GM18498 (cell line): Measurements from ENCODE around the gene ZNF638.
A peak's percentile ranks its signal among the peaks of the same experiment; 100 is the strongest.
"Not testable (repeated sequence)": the region's sequence is repeated elsewhere in the genome, so short reads cannot be mapped to it uniquely, and the experiment has no call there.

Source experiments
- ATAC-seq: cut with Tn5 transposase; IDR thresholded peaks from one replicate; pipeline ENCODE4 v1.9.1; 2021; ENCODE audit warnings: mild to moderate bottlenecking, moderate library complexity; ENCODE audit not compliant: unreplicated experiment

ZNF638 gene, protein sequence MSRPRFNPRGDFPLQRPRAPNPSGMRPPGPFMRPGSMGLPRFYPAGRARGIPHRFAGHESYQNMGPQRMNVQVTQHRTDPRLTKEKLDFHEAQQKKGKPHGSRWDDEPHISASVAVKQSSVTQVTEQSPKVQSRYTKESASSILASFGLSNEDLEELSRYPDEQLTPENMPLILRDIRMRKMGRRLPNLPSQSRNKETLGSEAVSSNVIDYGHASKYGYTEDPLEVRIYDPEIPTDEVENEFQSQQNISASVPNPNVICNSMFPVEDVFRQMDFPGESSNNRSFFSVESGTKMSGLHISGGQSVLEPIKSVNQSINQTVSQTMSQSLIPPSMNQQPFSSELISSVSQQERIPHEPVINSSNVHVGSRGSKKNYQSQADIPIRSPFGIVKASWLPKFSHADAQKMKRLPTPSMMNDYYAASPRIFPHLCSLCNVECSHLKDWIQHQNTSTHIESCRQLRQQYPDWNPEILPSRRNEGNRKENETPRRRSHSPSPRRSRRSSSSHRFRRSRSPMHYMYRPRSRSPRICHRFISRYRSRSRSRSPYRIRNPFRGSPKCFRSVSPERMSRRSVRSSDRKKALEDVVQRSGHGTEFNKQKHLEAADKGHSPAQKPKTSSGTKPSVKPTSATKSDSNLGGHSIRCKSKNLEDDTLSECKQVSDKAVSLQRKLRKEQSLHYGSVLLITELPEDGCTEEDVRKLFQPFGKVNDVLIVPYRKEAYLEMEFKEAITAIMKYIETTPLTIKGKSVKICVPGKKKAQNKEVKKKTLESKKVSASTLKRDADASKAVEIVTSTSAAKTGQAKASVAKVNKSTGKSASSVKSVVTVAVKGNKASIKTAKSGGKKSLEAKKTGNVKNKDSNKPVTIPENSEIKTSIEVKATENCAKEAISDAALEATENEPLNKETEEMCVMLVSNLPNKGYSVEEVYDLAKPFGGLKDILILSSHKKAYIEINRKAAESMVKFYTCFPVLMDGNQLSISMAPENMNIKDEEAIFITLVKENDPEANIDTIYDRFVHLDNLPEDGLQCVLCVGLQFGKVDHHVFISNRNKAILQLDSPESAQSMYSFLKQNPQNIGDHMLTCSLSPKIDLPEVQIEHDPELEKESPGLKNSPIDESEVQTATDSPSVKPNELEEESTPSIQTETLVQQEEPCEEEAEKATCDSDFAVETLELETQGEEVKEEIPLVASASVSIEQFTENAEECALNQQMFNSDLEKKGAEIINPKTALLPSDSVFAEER (N-terminal part only)

DNA sequence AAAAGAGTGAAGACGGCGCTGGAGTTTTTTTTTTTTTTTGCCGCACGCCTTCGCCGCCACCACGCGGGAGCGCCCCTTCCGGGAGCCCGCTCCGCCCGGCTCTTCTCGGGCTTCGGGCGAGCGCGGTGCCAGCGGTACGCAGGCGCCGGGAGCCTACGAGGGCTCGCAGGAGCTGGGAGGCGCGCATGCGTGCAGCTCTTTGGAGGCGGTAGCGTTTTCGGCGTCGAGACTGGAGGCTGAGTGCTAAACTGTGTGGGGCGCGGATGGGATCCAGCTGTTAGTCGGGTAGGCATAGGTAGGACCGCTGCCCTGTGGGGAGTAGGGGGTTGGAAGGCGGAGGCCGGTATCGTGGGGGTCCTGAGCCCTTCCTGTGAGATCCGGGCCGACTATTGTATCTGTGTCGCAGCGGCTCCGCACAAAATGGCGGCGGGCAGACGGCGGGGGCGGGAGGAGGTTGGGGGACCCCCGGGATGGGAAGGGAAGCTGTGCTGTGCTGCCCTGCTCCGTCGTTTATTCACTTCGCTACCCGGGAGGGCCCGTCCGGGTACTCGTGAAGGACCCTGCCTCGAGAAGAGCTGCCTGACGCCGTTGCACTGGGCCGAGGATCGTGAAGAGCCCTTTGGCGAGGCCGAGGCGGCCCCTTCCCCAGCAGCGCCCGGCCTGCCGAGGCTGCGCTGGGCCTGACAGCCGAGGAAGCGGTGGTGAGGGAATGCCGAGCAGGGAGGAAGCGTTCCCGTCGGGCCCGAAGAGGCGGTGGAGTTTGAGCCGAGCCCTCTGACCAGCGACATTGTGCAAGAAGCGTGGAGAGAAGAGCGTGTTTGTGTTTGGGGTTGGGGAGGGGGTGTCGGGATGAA lies at the start of gene ZNF638:
Gene ZNF638, plus strand, starts transcription at position 202 of the 854 bp plus-strand sequence. CDS start 17,173 bp downstream, outside the sequence.
- ATAC-seq: peak; percentile 97

DNA sequence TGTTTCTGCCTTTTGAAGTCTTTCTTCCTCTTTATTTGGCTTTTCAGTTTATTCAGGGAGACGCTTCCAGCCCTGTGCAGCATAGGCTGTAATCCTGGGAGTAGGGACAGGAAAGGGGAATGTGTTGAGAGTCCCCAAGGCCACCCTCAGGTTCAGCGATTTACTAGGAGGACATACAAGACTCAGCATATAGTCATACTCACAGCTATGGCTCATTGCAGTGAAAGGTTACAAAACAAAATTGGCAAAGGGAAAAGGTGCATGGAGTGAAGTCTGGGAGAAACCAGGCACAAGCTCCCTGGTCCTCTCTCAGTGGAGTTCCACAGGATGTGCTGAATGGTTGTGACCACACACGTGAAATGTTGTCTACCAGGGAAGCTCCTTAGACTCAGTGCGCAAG lies 49.6 kb upstream of the ZNF638 start:
- ATAC-seq: no peak

DNA sequence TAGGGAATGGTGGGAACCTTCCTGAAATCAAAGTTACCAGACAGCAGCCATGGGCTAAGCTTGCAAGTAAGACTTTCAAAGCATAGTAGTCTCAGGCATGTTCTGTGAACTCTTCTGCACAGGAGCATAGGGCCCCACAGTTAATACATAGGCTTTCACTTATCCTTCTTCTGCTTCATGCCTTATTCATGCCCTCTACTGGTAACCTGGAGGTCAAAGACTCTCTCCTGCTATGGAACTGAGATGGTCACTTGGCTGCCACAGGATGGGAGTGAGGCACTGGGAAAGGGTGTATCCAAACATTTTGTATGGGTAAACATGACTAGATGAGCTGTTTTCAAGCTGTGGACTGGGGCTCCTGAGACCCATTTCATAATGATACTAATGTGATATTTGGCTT lies 49.1 kb upstream of the ZNF638 start:
- ATAC-seq: no peak

DNA sequence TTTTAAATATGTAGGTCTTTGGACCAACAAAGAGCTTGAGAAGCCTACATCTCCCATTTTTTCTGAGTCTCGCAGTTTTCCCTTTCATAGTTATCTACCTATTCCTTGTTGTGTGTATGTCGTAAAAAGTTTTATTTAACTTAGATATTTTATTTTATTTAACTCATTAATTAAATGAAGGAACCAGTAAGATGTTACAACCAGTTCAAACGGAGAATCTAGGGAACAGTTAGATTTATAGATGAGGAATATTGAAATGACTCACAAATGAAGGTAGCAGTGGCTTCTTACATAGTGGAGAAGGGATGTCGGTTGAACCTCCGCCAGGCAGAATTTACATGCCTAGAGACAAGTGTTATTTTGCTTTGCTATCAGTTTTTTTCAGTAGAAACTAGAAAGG lies 48.5 kb upstream of the ZNF638 start:
- ATAC-seq: no peak

DNA sequence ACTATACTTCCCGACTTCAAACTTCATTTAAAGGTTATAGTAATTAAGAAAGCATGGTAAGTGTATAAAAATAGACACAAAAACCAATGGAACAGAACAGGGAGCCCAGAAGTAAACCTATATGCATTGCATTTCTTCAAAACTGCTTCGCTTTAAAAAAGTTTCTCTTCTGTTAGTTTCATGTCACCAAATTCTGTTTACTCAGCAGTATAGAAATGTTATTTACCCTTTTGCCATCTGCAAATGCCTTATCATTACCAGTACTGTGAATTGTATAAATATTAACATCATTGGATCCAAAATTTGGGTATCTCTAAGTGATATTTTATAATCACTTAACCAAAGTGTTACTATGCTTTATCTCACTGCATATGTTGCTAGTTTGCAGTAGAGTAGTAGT lies 45.9 kb upstream of the ZNF638 start:
- ATAC-seq: no peak

DNA sequence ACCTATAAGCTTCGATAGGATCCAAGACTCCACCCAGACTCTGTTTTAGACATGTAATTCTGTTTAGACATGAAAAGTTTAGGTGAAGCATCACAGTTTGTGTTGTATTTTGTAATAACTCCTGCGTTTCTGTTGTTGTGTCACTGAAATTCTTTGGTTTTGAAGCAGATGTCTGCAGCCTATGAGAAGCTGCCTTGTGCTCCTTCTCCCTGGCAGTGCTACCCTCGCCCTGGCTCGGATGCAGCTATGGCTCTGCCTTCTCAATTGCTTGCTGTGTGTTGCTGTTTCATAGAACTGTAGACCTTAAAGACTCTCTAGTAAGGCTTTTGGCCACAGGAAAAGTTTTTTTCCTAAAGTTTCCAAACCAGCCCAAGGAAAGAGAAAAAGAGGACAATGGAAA lies 40.2 kb upstream of the ZNF638 start:
- ATAC-seq: no peak

DNA sequence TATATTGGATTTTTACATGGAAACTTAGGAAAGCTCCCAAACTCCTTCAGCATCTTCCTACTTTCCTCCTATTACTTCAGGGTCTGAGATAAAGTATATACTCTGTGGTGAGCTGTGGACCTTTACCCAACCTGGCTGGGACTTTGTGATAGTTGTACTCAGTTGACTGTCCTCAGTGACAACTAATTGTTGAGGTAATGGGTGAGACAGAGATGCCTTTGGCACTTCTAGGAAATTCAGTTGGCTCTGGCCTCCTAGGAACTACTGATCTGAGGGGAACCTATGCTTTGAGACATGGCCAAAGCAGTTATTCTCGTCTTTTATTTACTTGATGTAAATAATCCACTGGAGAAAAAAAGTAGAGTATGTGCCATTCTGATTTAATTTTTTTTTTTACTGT lies 39.4 kb upstream of the ZNF638 start:
- ATAC-seq: no peak

DNA sequence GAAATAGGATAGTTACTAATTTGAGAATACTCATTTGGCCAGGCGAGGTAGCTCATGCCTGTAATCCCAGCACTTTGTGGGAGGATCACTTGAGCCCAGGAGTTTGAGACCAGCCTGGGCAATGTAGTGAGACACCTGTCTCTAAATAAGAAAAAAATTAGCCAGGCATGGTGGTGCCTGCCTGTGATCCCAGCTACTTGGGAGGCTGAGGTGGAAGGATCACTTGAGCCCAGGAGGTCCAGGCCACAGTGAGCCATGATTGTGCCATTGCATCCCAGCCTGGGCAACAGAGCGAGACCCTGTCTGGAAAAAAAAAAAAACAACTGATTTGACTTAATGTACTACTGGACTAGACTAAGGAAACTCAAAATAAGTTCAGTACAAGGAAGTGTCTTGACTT lies 32.7 kb upstream of the ZNF638 start:
- no peak for ATAC-seq

DNA sequence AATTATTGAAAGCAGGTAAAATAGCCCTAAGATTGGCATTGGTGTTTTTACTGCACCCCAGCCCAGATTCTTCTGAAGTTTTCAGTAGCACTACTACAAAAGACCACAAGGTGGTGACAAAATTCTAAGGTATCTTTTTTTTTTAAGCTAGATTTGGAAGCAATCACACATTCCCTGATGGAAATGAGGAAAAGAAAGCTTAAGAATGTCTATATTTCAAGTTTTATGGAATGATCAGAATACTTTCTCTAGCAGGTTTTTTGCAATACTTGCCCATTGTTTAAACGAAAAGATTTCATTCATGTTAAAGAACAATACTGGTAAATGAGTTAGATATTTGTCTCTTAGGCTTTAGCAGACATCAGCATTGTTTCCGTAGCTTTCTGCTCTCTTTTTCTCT lies 32.1 kb upstream of the ZNF638 start:
- no peak for ATAC-seq

DNA sequence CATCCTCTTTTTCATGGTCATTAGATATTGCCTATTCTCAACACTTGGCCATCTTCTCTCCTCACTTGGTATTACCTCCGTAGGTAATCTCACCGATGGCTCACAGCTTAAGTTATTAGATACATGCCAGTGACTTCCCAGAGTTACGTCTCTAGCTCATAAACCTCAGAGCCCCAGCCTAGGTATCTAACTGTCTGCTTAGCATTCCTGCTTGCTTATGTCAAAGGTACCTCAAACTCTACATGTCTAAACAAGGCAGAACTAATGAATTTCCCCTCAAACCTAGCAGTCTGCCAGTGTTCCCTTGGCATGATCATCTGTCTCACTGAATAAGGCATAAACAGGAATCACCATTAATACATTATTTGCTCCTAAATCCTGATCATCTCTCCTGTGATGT lies 27.7 kb upstream of the ZNF638 start:
- ATAC-seq: no peak

DNA sequence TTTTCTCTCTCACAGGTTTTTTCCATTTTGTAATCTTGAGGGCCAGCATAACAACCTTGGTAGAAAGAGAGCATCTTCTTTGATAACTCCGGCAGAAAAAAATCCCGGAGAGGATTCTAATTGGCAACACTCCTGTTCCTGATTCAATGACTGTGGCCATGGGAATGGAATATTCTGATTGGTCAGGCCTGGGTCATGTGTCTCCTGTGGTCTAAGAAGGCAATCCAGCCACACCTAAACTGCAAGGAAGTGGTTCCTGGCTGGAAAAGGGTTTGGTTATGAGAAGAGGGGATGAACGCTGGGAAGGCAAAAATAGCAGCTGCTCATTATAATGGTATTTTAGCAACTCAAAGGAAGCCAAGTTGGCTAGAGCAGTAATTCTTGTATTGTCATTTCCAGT lies 24.8 kb upstream of the ZNF638 start:
- ATAC-seq: no peak

DNA sequence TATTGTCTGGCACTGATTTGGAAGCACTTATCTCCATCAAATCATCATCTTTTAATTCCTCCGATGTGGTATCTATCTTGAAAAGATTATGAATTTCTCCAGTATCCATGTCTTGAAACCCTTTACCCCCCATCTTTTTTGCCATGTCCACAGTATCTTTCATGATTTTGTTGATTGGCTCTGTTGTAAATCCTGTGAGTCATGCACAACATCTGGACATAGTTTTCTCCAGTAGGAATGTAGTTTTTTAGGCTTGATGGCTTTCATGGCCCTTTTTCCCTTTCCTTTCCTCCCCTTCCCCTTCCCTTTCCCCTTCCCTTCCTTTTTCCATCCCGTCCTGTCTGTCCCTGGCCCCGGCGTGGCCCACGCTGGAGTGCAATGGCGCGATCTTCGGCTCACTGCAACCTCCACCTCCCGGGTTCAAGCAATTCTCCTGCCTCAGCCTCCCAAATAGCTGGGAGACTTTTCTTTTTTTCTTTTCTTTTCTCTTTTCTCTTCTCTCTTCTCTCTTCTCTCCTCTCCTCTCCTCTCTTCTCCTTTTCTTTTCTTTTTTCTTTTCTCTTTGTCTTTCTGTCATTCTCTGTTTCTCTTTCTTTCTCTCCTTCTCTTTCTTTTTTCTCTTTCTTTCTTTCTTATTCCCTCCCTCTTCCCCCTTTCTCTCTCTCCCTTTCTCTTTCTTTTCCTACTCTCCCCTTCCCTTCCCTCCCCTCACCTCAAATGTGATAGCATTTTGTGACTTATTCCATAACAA lies 18.4 kb upstream of the ZNF638 start:
- no peak for ATAC-seq

DNA sequence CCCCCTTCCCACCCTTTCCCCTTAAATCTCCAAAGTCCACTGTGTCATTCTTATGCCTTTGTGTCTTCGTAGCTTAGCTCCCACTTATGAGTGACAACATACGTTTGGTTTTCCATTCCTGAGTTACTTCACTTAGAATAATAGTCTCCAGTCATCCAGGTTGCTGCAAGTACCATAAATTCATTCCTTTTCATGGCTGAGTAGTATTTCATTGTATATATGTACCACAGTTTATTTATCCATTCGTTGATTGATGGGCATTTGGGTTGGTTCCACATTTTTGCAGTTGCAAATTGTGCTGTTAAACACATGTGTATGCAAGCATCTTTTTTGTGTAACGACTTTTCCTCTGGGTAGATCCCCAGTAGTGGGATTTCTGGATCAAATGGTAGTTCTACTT lies 14.5 kb upstream of the ZNF638 start:
- no peak for ATAC-seq

DNA sequence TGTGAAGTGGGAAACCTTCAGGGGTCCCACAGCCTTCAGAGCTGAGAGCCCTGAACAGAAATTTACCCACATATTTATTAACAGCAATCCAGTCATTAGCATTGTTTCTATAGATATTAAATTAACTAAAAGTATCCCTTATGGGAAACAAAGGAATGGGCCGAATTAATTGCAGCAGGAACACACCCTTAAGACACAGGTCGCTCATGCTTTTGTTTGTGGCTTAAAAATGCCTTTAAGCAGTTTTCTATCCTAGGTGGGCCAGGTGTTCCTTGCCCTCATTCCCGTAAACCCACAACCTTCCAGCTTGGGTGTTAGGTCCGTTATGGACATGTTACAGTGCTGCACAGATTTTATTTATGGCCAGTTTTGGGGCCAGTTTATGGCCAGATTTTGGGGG lies 13.7 kb upstream of the ZNF638 start:
- not testable (repeated sequence) for ATAC-seq

DNA sequence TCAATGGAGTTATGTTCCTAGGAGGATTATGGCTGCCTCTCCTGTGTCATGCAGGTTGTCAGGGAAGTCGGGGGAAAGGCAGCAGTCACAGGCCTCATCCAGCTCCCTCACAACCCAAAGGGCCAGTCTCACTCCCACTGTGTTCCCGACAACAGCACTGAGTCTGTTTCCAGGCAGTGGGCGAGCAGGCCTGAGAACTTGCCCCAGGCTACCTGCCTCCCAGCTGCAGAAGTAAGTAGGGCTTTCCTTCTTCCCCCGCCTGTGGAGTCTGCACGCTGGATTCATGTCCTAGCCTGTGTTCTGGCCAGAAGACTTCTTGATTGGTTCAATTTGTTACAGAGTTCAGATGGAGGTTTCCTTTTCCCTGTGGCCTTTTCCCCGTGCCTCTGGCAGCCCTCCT lies 8.2 kb upstream of the ZNF638 start:
- ATAC-seq: no peak

DNA sequence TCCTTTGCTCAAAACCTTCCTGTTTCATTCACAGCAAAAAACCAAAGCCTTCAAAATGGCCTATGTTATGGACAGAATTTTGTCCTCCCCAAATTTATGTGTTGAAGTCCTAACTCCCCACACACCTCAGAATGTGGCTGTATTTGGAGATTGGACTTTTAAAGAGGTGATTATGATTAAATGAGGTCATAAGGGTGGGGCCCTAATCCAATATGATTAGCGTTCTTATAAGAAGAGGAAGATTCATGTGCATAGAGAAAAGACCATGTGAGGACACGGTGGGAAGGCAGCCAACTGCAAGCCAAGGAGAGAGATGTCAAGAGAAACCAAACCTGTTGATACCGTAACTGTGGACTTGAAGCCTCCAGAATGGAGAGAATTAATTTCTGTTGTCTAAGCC lies 4.6 kb upstream of the ZNF638 start:
- no peak for ATAC-seq

DNA sequence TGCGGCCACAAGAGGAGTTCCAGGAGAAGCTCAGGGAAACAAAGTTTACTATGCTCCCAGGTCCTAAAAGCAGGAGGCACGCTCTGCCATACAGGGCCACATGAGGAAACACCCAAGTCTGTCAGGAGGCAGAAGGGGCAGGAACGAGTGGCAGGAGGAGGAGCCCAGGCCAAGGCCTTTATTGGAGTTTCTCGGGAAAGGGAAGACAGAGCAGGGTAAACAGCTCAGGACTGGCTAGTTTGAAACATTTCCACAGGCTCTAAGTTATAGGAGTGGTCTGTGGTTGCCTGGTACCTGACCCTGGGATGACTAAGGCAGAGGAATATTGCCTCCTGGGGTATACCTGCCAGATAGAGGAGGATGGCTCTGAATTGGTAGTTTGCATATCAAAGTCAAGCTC lies 3.7 kb upstream of the ZNF638 start:
- no peak for ATAC-seq

DNA sequence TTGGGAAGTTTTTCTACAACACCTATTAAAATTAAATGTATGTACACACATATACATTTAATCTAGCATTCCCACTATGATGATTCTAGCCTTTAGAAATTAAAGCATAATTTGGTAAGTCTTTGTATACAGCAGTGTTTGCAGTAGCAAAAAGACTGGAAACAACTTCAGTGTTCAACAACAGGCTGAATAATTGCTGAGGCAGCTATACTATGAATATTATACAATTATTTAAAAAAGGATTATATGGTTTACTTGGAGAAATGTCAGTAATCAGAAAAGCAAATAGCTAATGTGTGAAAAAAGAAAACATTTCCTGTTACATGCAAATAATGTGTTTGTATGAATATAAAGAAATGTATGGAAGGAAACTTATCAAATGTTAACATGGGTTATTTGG lies 1.4 kb upstream of the ZNF638 start:
- ATAC-seq: no peak

DNA sequence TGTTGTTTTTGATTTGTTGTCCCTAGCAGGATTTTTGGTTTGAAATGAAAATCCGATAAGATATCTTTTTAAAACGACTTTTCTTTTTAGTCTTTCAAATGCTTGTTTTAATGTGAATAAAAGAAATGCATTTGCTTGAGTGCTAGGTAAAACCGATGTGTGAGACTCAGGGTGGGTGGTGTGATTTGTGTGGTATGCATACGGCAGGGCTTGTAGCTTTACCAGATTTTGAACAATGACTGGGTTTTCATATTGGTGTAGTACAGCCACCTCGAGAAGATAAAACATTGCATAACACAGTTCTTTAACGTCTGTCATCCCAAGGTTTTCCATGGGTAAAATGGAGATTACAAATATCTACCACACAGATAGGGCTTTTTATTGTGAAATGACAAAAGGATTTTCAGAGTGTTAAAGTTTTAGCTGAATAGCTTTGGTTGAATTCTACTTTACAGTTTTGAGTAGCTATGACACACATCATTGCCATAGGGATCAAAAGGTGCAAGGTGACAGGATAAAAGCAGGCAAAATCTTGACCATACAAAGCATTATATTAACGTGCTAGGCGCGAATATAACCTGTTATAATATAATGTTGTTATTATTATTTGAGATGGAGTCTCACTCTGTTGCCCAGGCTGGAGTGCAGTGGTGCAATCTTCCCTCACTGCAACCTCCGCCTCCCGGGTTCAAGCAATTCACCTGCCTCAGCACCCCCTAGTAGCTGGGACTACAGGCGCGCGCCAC lies 824 bp upstream of the ZNF638 start:
- ATAC-seq: no peak
